ENCODE results near the gene HTR1D. TPM values are rescaled to one million over a fixed set of nuclear protein-coding genes. Genes with fewer than 3 reads are reported as not detected.

The HTR1D gene
- total RNA-seq, 1 experiment from 2014 or later = 3.1 TPM

DNA sequence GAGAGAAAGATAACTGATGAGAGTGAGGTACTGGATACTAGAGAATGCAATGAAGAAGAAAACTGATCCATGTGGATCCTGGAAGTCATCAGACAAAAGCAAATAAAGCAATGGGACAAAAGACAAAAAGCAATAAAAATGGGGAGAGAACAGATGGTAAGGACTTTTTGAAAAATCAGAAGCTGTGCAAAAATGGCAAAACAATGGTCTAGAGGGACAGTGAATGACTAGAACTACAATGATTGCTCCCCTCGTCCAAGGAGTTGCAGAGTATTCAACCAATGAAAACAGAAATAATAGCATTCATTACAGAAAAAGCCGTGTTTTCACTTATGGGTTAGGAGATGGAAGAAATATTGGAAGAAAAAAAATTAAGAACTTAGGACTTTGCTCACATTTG, 67.2 kb downstream of the HTR1D start:
- Histone ChIP-seq H4K91ac (ENCODE audit: insufficient read length, low read depth, low read length) (no peak overlapping the region), H3K27me3 (ENCODE audit: insufficient read depth, low read length) (no peaks in the 10 kb centered on the region), H3K4me2 (ENCODE audit: insufficient read depth, insufficient read length, low read length) (no peak overlapping the region), H3K23me2 (ENCODE audit: insufficient read length, low read depth, low read length, poor library complexity, severe bottlenecking) (no peaks in the 10 kb centered on the region), H3T11ph (ENCODE audit: low read length) (no peak overlapping the region), H2BK15ac (ENCODE audit: low read depth, low read length) (no peak overlapping the region), H3K79me2 (ENCODE audit: insufficient read depth, low read length) (peaks cover 25% of the 10 kb centered on the region; the same call in 1 of the 2 replicates), H4K5ac (ENCODE audit: insufficient read length, low read depth, low read length) (no peak overlapping the region), H3K27ac (ENCODE audit: insufficient read length, low read depth, low read length) (no peak overlapping the region), H3K56ac (ENCODE audit: insufficient read length, low read depth, low read length) (no peak overlapping the region), H2AK5ac (ENCODE audit: insufficient read length, low read length) (no peak overlapping the region), H4K8ac (replicated peaks; ENCODE audit: insufficient read length, low read depth, low read length) (no peak overlapping the region), H2BK120ac (ENCODE audit: low read depth, low read length, poor library complexity, severe bottlenecking) (no peak overlapping the region), H3K4me1 (ENCODE audit: insufficient read depth, low read length) (no peaks in the 10 kb centered on the region), H3K18ac (ENCODE audit: insufficient read length, low read depth, low read length) (no peak overlapping the region), H2BK12ac (ENCODE audit: insufficient read length, low read depth, low read length) (no peak overlapping the region), H4K20me1 (ENCODE audit: control insufficient read depth, insufficient read depth, insufficient read length) (peaks cover 2% of the 10 kb centered on the region), H3K4ac (ENCODE audit: low read depth, low read length) (no peak overlapping the region), H3K23ac (ENCODE audit: insufficient read length, low read depth, low read length) (no peak overlapping the region), H3K14ac (ENCODE audit: insufficient read depth, low read length) (no peak overlapping the region), H2BK20ac (ENCODE audit: low read depth, low read length, poor library complexity, severe bottlenecking) (no peak overlapping the region), H3K9ac (ENCODE audit: extremely low read depth, insufficient read length, low read length) (no peak overlapping the region), H3K9me3 (ENCODE audit: control insufficient read depth, low read depth, low read length) (no peaks in the 10 kb centered on the region), H2AFZ (ENCODE audit: low read length) (no peak overlapping the region), H2BK5ac (ENCODE audit: insufficient read length, low read length) (no peak overlapping the region), H3K79me1 (ENCODE audit: insufficient read depth, low read depth, low read length, poor library complexity, severe bottlenecking) (peaks cover 3% of the 10 kb centered on the region)
- peaks cover 8 to 17% of the 10 kb centered on the region in 2 experiments for H3K4me1 Mint-ChIP-seq
- no peak for DNase-seq
- H3K4me3 Mint-ChIP-seq = no peak overlapping the region
- H3K36me3 Mint-ChIP-seq (ENCODE audit: insufficient read depth in 1 of 3, low read depth in 3 of 3) = peaks cover 0 to 11% (median 0%) of the 10 kb centered on the region in 3 experiments; a peak in 1 of 7 replicates
- H3K9me3 Mint-ChIP-seq = no peaks in the 10 kb centered on the region
- no peaks in the 10 kb centered on the region for H3K27me3 Mint-ChIP-seq (ENCODE audit: low read depth)
- TF ChIP-seq, protein P1, sequence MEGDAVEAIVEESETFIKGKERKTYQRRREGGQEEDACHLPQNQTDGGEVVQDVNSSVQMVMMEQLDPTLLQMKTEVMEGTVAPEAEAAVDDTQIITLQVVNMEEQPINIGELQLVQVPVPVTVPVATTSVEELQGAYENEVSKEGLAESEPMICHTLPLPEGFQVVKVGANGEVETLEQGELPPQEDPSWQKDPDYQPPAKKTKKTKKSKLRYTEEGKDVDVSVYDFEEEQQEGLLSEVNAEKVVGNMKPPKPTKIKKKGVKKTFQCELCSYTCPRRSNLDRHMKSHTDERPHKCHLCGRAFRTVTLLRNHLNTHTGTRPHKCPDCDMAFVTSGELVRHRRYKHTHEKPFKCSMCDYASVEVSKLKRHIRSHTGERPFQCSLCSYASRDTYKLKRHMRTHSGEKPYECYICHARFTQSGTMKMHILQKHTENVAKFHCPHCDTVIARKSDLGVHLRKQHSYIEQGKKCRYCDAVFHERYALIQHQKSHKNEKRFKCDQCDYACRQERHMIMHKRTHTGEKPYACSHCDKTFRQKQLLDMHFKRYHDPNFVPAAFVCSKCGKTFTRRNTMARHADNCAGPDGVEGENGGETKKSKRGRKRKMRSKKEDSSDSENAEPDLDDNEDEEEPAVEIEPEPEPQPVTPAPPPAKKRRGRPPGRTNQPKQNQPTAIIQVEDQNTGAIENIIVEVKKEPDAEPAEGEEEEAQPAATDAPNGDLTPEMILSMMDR (conservative IDR thresholded peaks at IDR 0.05) = no peak
- WGBS (ENCODE audit: extremely low coverage, insufficient read length, low lambda C conversion rate) = no CpG with 5 or more reads among the region's 2 CpGs
- H3K27ac Mint-ChIP-seq = no peak overlapping the region

All from H9 (cell line).